HEK293T (cell line): Measurements from ENCODE around the gene CTSW.

Experiments used
- CTCF ChIA-PET: fragments of 350-600 bp; formaldehyde crosslinking; extraction: SDS; loops from one replicate; lab custom pipeline; 2021; ENCODE audit warnings: antibody characterized with exemption, inconsistent platforms; lab: Yijun Ruan, JAX
- POLR2A ChIA-PET: fragments of 350-600 bp; formaldehyde crosslinking; extraction: SDS; loops from one replicate; lab custom pipeline; 2020; ENCODE audit warnings: antibody characterized with exemption, inconsistent platforms; lab: Yijun Ruan, JAX
- DNase-seq: peaks from one replicate; pipeline ENCODE4 v3.0.0; 2012; ENCODE audit warnings: mixed read lengths; ENCODE audit errors: extremely low spot score
- ARNT ChIP-seq: fragments of 450-650 bp; IDR thresholded peaks from 2 replicates; pipeline ENCODE4 v1.6.1; 2017; ENCODE audit warnings: mild to moderate bottlenecking
- BHLHE40 ChIP-seq: fragments of 450-650 bp; IDR thresholded peaks from 2 replicates; pipeline ENCODE4 v1.6.1; 2016; ENCODE audit warnings: mild to moderate bottlenecking, moderate library complexity, borderline replicate concordance
- CTBP1 ChIP-seq: fragments of 450-650 bp; IDR thresholded peaks from 2 replicates; pipeline ENCODE4 v1.6.1; 2016; ENCODE audit warnings: borderline replicate concordance
- ELF4 ChIP-seq: fragments of 450-650 bp; IDR thresholded peaks from 2 replicates; pipeline ENCODE4 v1.6.1; 2017; ENCODE audit warnings: antibody characterized with exemption
- FOXA1 ChIP-seq: fragments of 450-650 bp; IDR thresholded peaks from 2 replicates; pipeline ENCODE4 v1.6.1; 2016; ENCODE audit warnings: mild to moderate bottlenecking
- FOXK2 ChIP-seq: fragments of 450-650 bp; IDR thresholded peaks from 2 replicates; pipeline ENCODE4 v1.6.1; 2016; ENCODE audit warnings: mild to moderate bottlenecking
- FOXM1 ChIP-seq: fragments of 450-650 bp; IDR thresholded peaks from 2 replicates; pipeline ENCODE4 v1.6.1; 2017; ENCODE audit warnings: mild to moderate bottlenecking, borderline replicate concordance
- HDGF ChIP-seq: fragments of 450-650 bp; IDR thresholded peaks from 2 replicates; pipeline ENCODE4 v1.6.1; 2017; ENCODE audit warnings: antibody characterized with exemption, borderline replicate concordance
- L3MBTL2 ChIP-seq: fragments of 450-650 bp; conservative IDR thresholded peaks from 2 replicates; pipeline ENCODE4 v1.6.1; 2016; ENCODE audit warnings: mild to moderate bottlenecking
- LEF1 ChIP-seq: fragments of 450-650 bp; IDR thresholded peaks from 2 replicates; pipeline ENCODE4 v1.6.1; 2017; ENCODE audit warnings: mild to moderate bottlenecking, borderline replicate concordance
- NFRKB ChIP-seq: fragments of 450-650 bp; IDR thresholded peaks from 2 replicates; pipeline ENCODE4 v1.6.1; 2016; ENCODE audit warnings: mild to moderate bottlenecking, moderate library complexity
- SP1 ChIP-seq: fragments of 450-650 bp; IDR thresholded peaks from 2 replicates; pipeline ENCODE4 v1.6.1; 2017
- SUZ12 ChIP-seq: fragments of 450-650 bp; IDR thresholded peaks from 2 replicates; pipeline ENCODE4 v1.6.1; 2016; ENCODE audit warnings: mild to moderate bottlenecking
- TARDBP ChIP-seq: fragments of 450-650 bp; IDR thresholded peaks from 2 replicates; pipeline ENCODE4 v1.6.1; 2016
- ZNF384 ChIP-seq: fragments of 450-650 bp; IDR thresholded peaks from 2 replicates; pipeline ENCODE4 v1.6.1; 2016
- TF ChIP-seq, protein P1 (sequence below): fragments of 450-650 bp; IDR thresholded peaks from 2 replicates; pipeline ENCODE4 v1.6.1; 2016

Gene CTSW

DNA sequence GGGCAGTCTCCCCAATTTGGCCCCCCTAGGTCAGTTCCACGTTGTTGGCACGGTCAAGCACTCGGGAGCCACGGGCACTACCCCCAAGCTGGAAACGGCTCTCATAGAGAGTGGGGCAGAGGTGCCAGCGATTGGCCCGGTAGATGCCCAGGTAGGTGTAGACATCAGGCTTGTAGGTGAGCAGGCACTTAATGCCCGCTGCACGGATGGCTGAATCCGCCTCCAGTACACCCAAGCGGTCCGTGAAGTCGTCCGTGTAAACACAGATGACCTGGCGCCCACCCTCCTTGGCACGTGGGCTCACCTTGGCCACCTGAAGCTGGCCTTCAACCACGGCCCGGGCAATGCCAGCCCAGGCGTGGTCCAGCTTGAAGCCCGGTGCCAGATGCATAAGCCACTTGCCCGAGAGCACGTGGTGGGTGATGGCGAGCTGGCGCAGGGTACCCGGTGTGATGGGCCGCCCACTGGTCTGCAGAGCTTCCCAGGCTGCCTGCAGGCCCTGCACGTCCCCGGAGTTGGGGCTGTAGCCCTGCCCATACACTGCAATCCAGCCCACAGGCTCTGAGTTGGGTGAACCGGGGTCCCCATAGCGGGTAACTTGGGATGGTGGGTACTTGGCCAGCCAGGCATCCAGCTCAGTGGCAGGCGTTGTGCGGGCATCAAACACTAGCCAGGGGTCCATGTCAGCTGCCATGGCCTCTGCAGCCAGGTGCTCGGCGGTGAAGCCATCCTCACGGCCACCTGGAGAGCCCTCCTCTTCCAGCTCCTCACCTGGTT is 38.0 kb downstream of the CTSW start:
- no peak for TF ChIP-seq L3MBTL2
- CTCF ChIA-PET, result interaction anchor here (0.6 kb wide), 1 partner anchor 207 kb away, joined by 3 read pairs; no protein-coding TSS in a partner anchor
- DNase-seq, result no peak
- POLR2A ChIA-PET, result interaction anchor here (1.0 to 1.7 kb wide), 4 partner anchors 24 to 58 kb away, joined by 3 to 11 read pairs (median 8); partner anchors contain the start of genes CCDC85B, FIBP and MUS81

DNA sequence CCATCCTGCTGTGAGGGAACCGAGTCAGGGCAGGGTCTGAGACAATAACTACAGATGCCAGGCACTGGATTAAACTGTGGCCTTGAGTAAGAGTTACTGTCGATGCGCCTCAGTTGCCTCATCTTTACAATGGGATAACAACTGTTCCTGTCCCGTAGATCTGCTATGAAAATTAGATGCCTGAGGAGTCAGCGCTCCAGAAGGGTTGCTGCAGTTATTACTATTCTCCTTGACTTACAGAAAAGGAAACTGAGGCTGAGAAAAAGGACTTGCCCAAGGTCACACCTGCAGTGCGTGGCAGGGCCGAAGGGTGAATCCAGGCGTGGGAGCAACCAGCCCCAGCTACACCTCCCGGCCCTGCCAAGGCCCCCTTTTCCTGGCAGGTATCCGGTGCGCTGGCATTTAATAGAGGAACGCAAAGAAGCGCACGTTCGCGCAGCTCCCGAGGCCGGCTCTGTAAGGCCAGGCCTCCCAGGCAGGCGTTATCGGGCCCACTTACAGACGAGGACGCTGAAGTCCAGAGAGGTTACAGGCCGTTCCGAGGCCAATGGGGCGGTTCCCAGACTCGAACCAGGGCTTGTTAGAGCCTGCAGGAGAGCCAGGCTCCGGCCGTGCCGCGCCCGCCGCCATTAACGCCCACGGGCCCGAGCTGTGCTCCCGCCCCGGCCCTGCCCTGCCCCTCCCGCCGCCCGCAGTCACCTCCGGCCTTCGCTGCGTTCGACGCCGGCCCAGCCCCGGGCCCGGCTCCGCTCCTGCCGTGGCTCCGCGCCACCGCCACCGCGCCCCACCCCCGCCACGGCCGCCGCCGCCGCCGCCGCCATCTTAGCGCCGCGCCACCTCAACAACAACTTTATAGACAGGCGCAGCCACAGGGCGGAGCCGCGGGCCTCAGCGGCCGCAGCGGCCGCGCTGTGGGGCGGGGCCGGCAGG is 38.8 kb downstream of the CTSW start, which contains the start of gene C11orf68:
Gene C11orf68, minus strand, starts transcription at position 852 of the 930 bp plus-strand sequence. Its CDS starts 31 bp downstream, at position 821.
- ChIA-PET CTCF (no interaction called here), POLR2A (interaction anchor here (1.0 to 1.7 kb wide), 4 partner anchors 24 to 59 kb away, joined by 3 to 11 read pairs (median 8); partner anchors contain the start of genes CCDC85B, FIBP and MUS81)
- DNase-seq, result peak; percentile 38
- TF ChIP-seq FOXK2, result no peak
- TF ChIP-seq ARNT, result no peak
- no peak for TF ChIP-seq ELF4
- peak; percentile 36; the same call in 1 of the 2 replicates for TF ChIP-seq L3MBTL2

DNA sequence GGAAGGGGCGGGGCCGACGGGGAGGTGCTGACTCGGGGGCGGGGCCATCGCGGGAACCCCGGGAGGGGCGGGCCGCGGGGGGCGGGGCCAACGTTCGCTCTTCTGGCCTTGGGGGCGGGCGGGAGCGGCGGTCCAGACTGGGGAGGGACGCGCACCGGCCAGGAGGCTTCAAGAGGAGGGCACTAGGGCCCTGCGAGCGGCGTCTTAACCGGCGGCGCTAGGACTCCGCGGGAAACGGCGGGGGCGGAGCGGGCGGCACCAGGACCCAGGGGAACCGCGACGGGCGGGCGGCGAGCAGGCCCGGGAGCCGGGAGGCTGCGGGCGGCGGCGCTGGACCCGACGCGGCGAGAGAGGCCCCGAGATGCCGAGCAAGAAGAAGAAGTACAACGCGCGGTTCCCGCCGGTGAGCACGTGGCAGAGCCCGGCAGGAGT is 39.5 kb downstream of the CTSW start, which contains the start of gene DRAP1:
Gene DRAP1, plus strand, starts transcription at position 286 of the 432 bp plus-strand sequence. Its CDS starts 76 bp downstream, at position 362.
- TF ChIP-seq, protein P1, sequence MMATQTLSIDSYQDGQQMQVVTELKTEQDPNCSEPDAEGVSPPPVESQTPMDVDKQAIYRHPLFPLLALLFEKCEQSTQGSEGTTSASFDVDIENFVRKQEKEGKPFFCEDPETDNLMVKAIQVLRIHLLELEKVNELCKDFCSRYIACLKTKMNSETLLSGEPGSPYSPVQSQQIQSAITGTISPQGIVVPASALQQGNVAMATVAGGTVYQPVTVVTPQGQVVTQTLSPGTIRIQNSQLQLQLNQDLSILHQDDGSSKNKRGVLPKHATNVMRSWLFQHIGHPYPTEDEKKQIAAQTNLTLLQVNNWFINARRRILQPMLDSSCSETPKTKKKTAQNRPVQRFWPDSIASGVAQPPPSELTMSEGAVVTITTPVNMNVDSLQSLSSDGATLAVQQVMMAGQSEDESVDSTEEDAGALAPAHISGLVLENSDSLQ, result no peak
- TF ChIP-seq ARNT (peak; percentile 89), FOXK2 (no peak), SUZ12 (no peak), BHLHE40 (no peak), LEF1 (peak; percentile 86; the same call in 1 of the 2 replicates), FOXM1 (peak; percentile 100), SP1 (no peak), L3MBTL2 (no peak), CTBP1 (no peak), ZNF384 (no peak), ELF4 (no peak), FOXA1 (no peak), NFRKB (no peak), HDGF (no peak), TARDBP (no peak)
- POLR2A ChIA-PET, result no interaction called here
- CTCF ChIA-PET, result no interaction called here
- peak; percentile 99 for DNase-seq

GRCh38 chr11:65919573-65920371 is 40.1 kb downstream of the CTSW start:
- TF ChIP-seq NFRKB (no peak), HDGF (no peak), L3MBTL2 (peak; percentile 42), ZNF384 (no peak), SP1 (no peak)
- TF ChIP-seq, protein P1, result no peak
- peak; percentile 28 for DNase-seq
- POLR2A ChIA-PET, result no interaction called here
- CTCF ChIA-PET, result no interaction called here

GRCh38 chr11:65920372-65920802 is 40.8 kb downstream of the CTSW start:
- ChIA-PET CTCF (no interaction called here), POLR2A (no interaction called here)
- no peak for DNase-seq
- no peak for TF ChIP-seq ZNF384
- no peak for TF ChIP-seq HDGF
- no peak for TF ChIP-seq L3MBTL2
- no peak for TF ChIP-seq LEF1
- TF ChIP-seq ELF4, result no peak

DNA sequence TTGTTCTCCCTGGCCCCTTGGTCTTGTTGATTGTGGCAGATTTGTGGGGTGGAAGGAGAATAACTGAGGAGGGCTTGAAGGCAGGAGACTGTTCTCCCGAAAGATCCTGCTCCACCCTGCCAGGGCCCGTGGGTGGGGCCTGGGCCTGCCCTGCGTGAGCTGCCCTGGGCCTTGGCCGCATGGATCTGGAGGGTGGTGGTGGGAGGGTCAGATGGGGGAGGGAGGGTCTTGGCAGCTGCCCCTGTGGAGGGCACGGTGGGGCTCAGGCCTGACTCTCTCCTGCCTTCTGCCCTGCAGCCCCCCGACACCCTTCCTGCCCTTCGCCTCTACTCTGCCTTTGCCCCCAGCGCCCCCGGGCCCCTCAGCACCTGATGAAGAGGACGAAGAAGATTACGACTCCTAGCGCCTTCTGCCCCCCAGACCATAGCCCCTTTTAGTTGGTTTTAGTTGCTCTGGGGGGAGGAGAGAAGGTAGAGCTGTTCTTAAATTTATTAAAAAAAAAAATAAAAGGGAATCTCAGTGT is 41.5 kb downstream of the CTSW start:
- POLR2A ChIA-PET, result no interaction called here

More for the DNA sequence above, 41.5 kb downstream of the CTSW start:
- no peak for TF ChIP-seq ZNF384
- no peak for TF ChIP-seq FOXA1
- no peak for TF ChIP-seq ARNT
- no peak for TF ChIP-seq FOXK2
- no peak for TF ChIP-seq BHLHE40
- TF ChIP-seq NFRKB, result no peak
- TF ChIP-seq SUZ12, result no peak
- TF ChIP-seq CTBP1, result no peak
- TF ChIP-seq SP1, result no peak
- TF ChIP-seq LEF1, result no peak
- no peak for TF ChIP-seq L3MBTL2
- TF ChIP-seq FOXM1, result no peak
- TF ChIP-seq HDGF, result no peak
- CTCF ChIA-PET, result no interaction called here
- no peak for DNase-seq
